Measurements from ENCODE around the gene HTR3C.
A peak's percentile ranks its signal among the peaks of the same experiment; 100 is the strongest.
"Not testable (repeated sequence)": the region's sequence is repeated elsewhere in the genome, so short reads cannot be mapped to it uniquely, and the experiment has no call there.

HTR3C gene

GRCh38 chr3:184031187-184031792, 21.6 kb upstream of the HTR3C start, which contains the start of gene HTR3D:
HTR3D (plus strand) TSS chr3:184031742; CDS start chr3:184031742, 0 bp downstream.
- no peak for DNase-seq

GRCh38 chr3:184037816-184038215, 15.0 kb upstream of the HTR3C start:
- no peak for DNase-seq

- not testable (repeated sequence) for DNase-seq
These were observed 14.5 kb upstream of the HTR3C start for GRCh38 chr3:184038307-184038706.

- no peak for DNase-seq
These were observed 13.4 kb upstream of the HTR3C start for GRCh38 chr3:184039414-184039813.

- DNase-seq, result peak; percentile 12
These were observed 12.8 kb upstream of the HTR3C start for GRCh38 chr3:184040010-184040409.

GRCh38 chr3:184042617-184043016, 10.2 kb upstream of the HTR3C start:
- DNase-seq, result no peak

GRCh38 chr3:184045995-184046394, 6.9 kb upstream of the HTR3C start:
- no peak for DNase-seq

GRCh38 chr3:184050217-184050847, 2.5 kb upstream of the HTR3C start:
- DNase-seq, result no peak

GRCh38 chr3:184058029-184058428, 5.2 kb downstream of the HTR3C start:
- peak; percentile 72 for DNase-seq

GRCh38 chr3:184059424-184059823, 6.6 kb downstream of the HTR3C start:
- no peak for DNase-seq

- DNase-seq, result no peak
These were observed 9.8 kb downstream of the HTR3C start for GRCh38 chr3:184062637-184063036.

GRCh38 chr3:184066211-184066610, 13.4 kb downstream of the HTR3C start:
- DNase-seq, result peak; percentile 18

- no peak for DNase-seq
These were observed 14.8 kb downstream of the HTR3C start for GRCh38 chr3:184067573-184068055.

- no peak for DNase-seq
These were observed 15.5 kb downstream of the HTR3C start for GRCh38 chr3:184068344-184068743.

GRCh38 chr3:184071142-184071541, 18.3 kb downstream of the HTR3C start:
- not testable (repeated sequence) for DNase-seq

- DNase-seq, result no peak
These were observed 20.8 kb downstream of the HTR3C start for GRCh38 chr3:184073621-184074020.

- DNase-seq, result no peak
These were observed 23.1 kb downstream of the HTR3C start for GRCh38 chr3:184075901-184076300.

- DNase-seq, result no peak
These were observed 25.0 kb downstream of the HTR3C start for GRCh38 chr3:184077881-184078280.

GRCh38 chr3:184078851-184079250, 26.0 kb downstream of the HTR3C start:
- peak; percentile 3 for DNase-seq

GRCh38 chr3:184081116-184081830, 28.4 kb downstream of the HTR3C start:
- no peak for DNase-seq

GRCh38 chr3:184082034-184082433, 29.2 kb downstream of the HTR3C start:
- DNase-seq, result no peak

GRCh38 chr3:184082465-184082864, 29.6 kb downstream of the HTR3C start:
- no peak for DNase-seq

- peak; percentile 7 for DNase-seq
These were observed 32.6 kb downstream of the HTR3C start for GRCh38 chr3:184085389-184085852.

GRCh38 chr3:184092199-184092598, 39.4 kb downstream of the HTR3C start:
- no peak for DNase-seq

Data from fibroblast of skin of right biceps (primary cell).